Endothelial cell (in vitro differentiated cells): ENCODE data around the gene ATRAID. TPM values are rescaled to one million over a fixed set of nuclear protein-coding genes. Genes with fewer than 3 reads are reported as not detected.

Source experiments
- DNase-seq: peaks from one replicate; pipeline ENCODE4 v3.0.0; 2021; ENCODE audit warnings: low spot score
- H3K27ac Mint-ChIP-seq: one replicate; pipeline ENCODE4 v1.8.0; 2021; ENCODE audit warnings: mixed read lengths, inconsistent platforms; ENCODE audit not compliant: unreplicated experiment
- H3K27me3 Mint-ChIP-seq: one replicate; pipeline ENCODE4 v1.8.0; 2021; ENCODE audit warnings: mild to moderate bottlenecking, moderate library complexity, mixed read lengths, inconsistent platforms; ENCODE audit not compliant: unreplicated experiment
- H3K36me3 Mint-ChIP-seq: one replicate; pipeline ENCODE4 v1.8.0; 2021; ENCODE audit warnings: mild to moderate bottlenecking, low read depth, mixed read lengths, inconsistent platforms; ENCODE audit not compliant: unreplicated experiment
- H3K4me1 Mint-ChIP-seq: one replicate; pipeline ENCODE4 v1.8.0; 2021; ENCODE audit warnings: mild to moderate bottlenecking, mixed read lengths, inconsistent platforms; ENCODE audit not compliant: unreplicated experiment
- H3K4me3 Mint-ChIP-seq: one replicate; pipeline ENCODE4 v1.8.0; 2021; ENCODE audit warnings: mild to moderate bottlenecking, mixed read lengths, inconsistent platforms; ENCODE audit not compliant: unreplicated experiment
- H3K9me3 Mint-ChIP-seq: one replicate; pipeline ENCODE4 v1.8.0; 2021; ENCODE audit warnings: mixed read lengths, inconsistent platforms; ENCODE audit not compliant: unreplicated experiment
- total RNA-seq: library from RNA; stranded (reverse); fragmentation: NEBNext Ultra II Directional; extraction: Animal tissue kit (Norgen Biotek cat#: 25700); gene quantifications from one replicate; pipeline ENCODE4 v1.2.1, GENCODE V29; 2021; ENCODE audit not compliant: unreplicated experiment
- TF ChIP-seq, protein P1 (sequence below): fragments of 200-600 bp; sonication (generic); IDR thresholded peaks from one replicate; pipeline ENCODE4 v1.5.0; 2021; ENCODE audit warnings: antibody characterized with exemption; ENCODE audit not compliant: unreplicated experiment

The ATRAID gene
- total RNA-seq, 1 donor from 2014 or later, result 89.9 TPM

DNA sequence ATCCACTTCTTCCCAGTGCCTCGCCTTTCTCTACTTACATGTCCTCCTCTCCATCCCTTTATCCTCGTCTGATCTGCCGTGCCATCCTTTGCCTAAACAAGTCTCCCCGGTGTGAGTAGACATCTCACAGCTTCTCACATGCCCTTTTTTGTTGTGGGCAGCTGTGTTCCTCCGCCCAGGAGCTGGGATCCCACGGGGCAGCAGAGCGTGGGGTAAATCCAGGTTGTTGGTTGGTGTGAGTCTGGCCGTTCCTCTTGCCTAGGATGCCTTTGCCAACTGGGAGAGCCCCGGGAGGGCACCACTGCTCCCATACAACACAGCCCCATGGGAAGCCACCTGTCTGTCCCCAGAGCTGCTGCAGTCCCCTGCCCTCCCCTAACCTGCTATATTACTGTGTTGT, 28.6 kb downstream of the ATRAID start:
- H3K9me3 Mint-ChIP-seq, result no peaks in the 10 kb centered on the region
- peaks cover 41% of the 10 kb centered on the region for H3K36me3 Mint-ChIP-seq
- peak overlapping the region; percentile 73 for H3K4me3 Mint-ChIP-seq
- TF ChIP-seq, protein P1, sequence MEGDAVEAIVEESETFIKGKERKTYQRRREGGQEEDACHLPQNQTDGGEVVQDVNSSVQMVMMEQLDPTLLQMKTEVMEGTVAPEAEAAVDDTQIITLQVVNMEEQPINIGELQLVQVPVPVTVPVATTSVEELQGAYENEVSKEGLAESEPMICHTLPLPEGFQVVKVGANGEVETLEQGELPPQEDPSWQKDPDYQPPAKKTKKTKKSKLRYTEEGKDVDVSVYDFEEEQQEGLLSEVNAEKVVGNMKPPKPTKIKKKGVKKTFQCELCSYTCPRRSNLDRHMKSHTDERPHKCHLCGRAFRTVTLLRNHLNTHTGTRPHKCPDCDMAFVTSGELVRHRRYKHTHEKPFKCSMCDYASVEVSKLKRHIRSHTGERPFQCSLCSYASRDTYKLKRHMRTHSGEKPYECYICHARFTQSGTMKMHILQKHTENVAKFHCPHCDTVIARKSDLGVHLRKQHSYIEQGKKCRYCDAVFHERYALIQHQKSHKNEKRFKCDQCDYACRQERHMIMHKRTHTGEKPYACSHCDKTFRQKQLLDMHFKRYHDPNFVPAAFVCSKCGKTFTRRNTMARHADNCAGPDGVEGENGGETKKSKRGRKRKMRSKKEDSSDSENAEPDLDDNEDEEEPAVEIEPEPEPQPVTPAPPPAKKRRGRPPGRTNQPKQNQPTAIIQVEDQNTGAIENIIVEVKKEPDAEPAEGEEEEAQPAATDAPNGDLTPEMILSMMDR, result no peak
- H3K27me3 Mint-ChIP-seq, result peaks cover 2% of the 10 kb centered on the region
- H3K27ac Mint-ChIP-seq, result peak overlapping the region; percentile 70
- DNase-seq, result no peak
- no peaks in the 10 kb centered on the region for H3K4me1 Mint-ChIP-seq

DNA sequence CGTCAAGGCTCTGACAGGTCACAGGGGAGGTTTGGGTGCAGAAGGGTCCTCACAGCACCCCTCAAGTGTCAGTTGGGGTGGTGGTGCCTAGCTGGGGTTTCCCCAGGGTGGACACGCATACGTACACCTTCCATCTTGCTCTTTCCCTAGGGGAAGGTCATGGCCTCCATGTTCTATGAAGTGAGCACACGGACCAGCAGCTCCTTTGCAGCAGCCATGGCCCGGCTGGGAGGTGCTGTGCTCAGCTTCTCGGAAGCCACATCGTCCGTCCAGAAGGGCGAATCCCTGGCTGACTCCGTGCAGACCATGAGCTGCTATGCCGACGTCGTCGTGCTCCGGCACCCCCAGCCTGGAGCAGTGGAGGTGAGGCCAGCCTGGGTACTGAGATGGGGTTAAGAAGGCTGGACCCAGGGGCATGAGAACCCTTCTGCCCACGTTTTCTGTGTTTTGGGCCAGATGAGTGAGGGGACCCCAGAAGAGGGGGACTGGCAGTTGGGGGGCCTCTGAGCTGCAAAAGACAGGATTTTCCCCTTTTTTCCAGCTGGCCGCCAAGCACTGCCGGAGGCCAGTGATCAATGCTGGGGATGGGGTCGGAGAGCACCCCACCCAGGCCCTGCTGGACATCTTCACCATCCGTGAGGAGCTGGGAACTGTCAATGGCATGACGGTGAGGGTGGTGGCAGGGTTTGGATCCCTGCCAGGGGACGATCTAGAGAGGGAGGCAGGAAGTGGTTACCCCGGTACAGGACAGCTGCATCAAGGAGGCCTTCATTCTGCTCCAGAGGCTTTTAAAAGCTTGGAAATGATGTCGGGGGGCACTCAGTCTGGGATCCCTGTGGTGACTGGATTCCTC, 30.1 kb downstream of the ATRAID start:
- Mint-ChIP-seq H3K27ac (no peak overlapping the region), H3K4me1 (no peaks in the 10 kb centered on the region), H3K4me3 (no peak overlapping the region), H3K27me3 (peaks cover 2% of the 10 kb centered on the region), H3K9me3 (no peaks in the 10 kb centered on the region), H3K36me3 (peaks cover 31% of the 10 kb centered on the region)
- DNase-seq, result no peak
- TF ChIP-seq, protein P1, result no peak

DNA sequence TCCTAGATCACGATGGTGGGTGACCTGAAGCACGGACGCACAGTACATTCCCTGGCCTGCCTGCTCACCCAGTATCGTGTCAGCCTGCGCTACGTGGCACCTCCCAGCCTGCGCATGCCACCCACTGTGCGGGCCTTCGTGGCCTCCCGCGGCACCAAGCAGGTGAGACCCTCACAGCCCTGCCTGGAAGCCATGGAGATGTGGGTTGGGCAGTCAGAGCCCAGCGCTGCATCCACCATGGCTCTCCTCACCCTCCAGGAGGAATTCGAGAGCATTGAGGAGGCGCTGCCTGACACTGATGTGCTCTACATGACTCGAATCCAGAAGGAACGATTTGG, 30.7 kb downstream of the ATRAID start:
- DNase-seq, result no peak
- Mint-ChIP-seq H3K9me3 (no peaks in the 10 kb centered on the region), H3K27me3 (peaks cover 2% of the 10 kb centered on the region), H3K27ac (no peak overlapping the region), H3K4me3 (no peak overlapping the region), H3K36me3 (peaks cover 29% of the 10 kb centered on the region), H3K4me1 (no peaks in the 10 kb centered on the region)
- TF ChIP-seq, protein P1, result no peak

DNA sequence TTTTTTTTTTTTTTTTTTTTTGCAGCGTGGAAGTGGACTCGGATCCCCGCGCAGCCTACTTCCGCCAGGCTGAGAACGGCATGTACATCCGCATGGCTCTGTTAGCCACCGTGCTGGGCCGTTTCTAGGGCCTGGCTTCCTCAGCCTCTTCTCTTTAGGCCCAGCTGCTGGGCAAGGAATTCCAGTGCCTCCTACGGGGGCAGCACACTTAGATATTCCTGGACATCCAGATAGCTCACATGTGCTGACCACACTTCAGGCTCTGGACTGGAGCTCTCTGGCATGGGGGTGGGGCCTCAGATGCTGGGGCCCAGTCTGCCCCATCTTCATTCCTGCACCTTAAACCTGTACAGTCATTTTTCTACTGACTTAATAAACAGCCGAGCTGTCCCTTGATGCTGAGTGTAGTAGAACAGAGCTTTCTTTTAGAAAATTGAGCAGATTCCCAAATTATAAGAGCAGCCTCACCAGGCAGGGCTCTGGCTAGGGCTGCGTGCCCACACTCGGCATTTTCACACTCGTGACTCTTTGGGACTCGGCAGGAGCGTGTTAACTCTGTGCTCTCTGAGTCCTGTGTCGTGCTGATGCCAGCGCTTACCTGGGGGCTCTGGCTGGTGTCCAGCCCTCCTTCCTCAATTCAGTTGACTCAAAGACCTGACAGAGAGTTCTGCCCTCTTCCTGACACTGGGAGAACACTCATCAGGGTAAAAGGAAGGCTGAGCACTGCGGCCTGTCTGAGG, 31.7 kb downstream of the ATRAID start:
- TF ChIP-seq, protein P1, result no peak
- DNase-seq, result no peak
- Mint-ChIP-seq H3K27me3 (peaks cover 8% of the 10 kb centered on the region), H3K36me3 (peaks cover 29% of the 10 kb centered on the region), H3K9me3 (no peaks in the 10 kb centered on the region), H3K4me3 (no peak overlapping the region), H3K27ac (no peak overlapping the region), H3K4me1 (no peaks in the 10 kb centered on the region)

DNA sequence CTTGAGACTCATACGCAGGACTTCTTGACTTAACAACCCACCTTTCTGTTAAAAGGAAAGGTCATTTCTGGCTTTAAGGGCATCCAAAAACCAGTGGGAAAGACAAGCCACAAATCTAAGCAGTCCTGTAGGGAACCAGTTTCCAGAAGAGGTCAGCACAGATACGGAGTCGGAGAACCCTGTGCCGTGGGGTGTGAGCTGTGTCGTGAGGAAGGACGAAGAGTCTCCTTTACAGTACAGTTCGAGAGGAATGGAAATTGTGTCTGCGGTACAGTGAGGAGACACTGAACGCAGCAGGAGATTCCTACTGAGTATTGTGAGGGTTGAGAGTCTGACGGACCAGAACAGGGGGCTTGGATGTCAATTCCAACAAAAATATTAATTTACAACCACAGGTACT, 33.3 kb downstream of the ATRAID start:
- H3K36me3 Mint-ChIP-seq, result peaks cover 26% of the 10 kb centered on the region
- TF ChIP-seq, protein P1, result no peak
- H3K4me3 Mint-ChIP-seq, result no peak overlapping the region
- H3K9me3 Mint-ChIP-seq, result no peaks in the 10 kb centered on the region
- no peak for DNase-seq
- no peak overlapping the region for H3K27ac Mint-ChIP-seq
- H3K4me1 Mint-ChIP-seq, result no peaks in the 10 kb centered on the region
- H3K27me3 Mint-ChIP-seq, result peaks cover 9% of the 10 kb centered on the region
